BE2C (cell line): ENCODE data around the gene B9D1.

ENCODE experiments used
- DNase-seq: peaks from one replicate; pipeline ENCODE4 v3.0.0-alpha.2; 2020
- H3K27me3 ChIP-seq: fragments of 250-450 bp; sonication (Bioruptor Pico); 2 replicates; pipeline ENCODE4 v1.5.1; 2020; ENCODE audit warnings: mild to moderate bottlenecking
- H3K36me3 ChIP-seq: fragments of 250-450 bp; sonication (Bioruptor Pico); 2 replicates; pipeline ENCODE4 v1.5.1; 2020; ENCODE audit warnings: mild to moderate bottlenecking
- H3K4me1 ChIP-seq: fragments of 250-450 bp; sonication (Bioruptor Pico); 2 replicates; pipeline ENCODE4 v1.5.1; 2020
- H3K4me3 ChIP-seq: 2 replicates; pipeline ENCODE4 v1.5.1; 2011; ENCODE audit warnings: low read depth, low read length
- H3K9me3 ChIP-seq: fragments of 250-450 bp; sonication (Bioruptor Pico); 2 replicates; pipeline ENCODE4 v1.5.1; 2020
- TF ChIP-seq, protein P1 (sequence below): IDR thresholded peaks from 2 replicates; pipeline ENCODE4 v1.5.1; 2012; ENCODE audit warnings: mild to moderate bottlenecking, low read depth, low read length

Gene B9D1

DNA sequence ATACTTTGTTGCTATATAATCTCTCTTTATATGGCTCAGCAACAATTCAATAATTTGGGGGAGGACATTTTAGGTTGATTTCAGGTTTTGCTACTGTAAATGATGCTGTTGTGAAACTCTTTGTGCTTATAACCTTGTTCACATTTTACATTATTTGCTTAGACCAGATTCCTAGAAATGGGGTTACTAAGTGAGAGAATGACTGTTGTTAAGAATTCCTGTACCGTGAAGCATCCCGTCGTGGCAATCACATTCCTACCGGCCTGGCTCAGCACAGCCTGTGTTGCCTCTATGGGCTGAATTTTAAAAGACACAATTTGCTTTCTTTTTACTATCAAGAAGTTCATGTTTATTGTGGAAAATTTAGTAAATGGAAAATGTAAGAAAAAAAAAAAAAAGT lies 31.4 kb downstream of the B9D1 start:
- no peak for DNase-seq
- TF ChIP-seq, protein P1, sequence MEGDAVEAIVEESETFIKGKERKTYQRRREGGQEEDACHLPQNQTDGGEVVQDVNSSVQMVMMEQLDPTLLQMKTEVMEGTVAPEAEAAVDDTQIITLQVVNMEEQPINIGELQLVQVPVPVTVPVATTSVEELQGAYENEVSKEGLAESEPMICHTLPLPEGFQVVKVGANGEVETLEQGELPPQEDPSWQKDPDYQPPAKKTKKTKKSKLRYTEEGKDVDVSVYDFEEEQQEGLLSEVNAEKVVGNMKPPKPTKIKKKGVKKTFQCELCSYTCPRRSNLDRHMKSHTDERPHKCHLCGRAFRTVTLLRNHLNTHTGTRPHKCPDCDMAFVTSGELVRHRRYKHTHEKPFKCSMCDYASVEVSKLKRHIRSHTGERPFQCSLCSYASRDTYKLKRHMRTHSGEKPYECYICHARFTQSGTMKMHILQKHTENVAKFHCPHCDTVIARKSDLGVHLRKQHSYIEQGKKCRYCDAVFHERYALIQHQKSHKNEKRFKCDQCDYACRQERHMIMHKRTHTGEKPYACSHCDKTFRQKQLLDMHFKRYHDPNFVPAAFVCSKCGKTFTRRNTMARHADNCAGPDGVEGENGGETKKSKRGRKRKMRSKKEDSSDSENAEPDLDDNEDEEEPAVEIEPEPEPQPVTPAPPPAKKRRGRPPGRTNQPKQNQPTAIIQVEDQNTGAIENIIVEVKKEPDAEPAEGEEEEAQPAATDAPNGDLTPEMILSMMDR, result no peak
- no peak overlapping the region for H3K4me3 ChIP-seq
- no peaks in the 10 kb centered on the region for H3K36me3 ChIP-seq
- H3K27me3 ChIP-seq, result no peaks in the 10 kb centered on the region
- H3K4me1 ChIP-seq, result no peaks in the 10 kb centered on the region
- H3K9me3 ChIP-seq, result no peaks in the 10 kb centered on the region

DNA sequence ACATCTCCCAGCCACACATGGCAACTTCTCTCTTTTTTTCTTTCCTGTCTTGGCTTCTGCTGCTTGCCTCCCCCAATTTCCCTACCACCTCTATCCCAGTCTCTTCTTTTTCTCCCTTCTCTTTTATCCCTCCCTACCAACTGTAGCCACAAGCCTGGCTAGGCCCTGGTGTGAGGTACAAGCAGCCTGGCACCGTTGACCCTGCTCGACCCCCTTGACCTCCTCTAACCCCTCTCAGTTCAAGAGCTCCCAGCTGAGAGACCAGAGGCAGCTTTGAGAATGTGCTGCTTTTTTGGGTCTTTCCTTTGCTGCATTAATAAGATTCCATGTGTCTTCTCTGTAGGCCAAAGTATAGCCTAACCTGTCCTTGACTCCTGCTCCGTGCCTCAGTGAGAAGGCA lies 32.3 kb downstream of the B9D1 start:
- Histone ChIP-seq H3K4me1 (no peaks in the 10 kb centered on the region), H3K36me3 (no peaks in the 10 kb centered on the region), H3K4me3 (no peak overlapping the region), H3K27me3 (no peaks in the 10 kb centered on the region), H3K9me3 (no peaks in the 10 kb centered on the region)
- DNase-seq, result no peak
- TF ChIP-seq, protein P1, result no peak

DNA sequence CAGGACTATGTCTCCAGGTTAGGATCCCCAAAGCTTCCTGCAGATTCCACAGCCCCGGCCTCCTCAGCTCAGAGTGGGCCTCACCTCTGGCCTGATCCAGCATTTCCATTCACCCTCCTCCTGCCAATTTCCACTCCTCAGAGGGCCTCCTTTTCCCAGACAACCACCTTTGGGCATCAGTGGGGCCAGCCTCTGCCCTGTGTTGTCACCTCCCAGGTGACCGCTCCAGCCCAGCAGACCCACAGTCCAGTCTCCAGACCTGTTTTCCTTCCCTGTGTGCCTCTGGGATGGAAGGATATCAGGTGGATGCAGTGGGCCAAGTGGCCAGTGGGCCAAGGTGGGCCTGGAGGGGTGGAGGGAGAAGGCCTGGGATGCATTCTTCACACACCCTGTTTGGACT lies 32.7 kb downstream of the B9D1 start:
- no peak for DNase-seq
- no peaks in the 10 kb centered on the region for H3K4me1 ChIP-seq
- no peaks in the 10 kb centered on the region for H3K9me3 ChIP-seq
- TF ChIP-seq, protein P1, result no peak
- no peaks in the 10 kb centered on the region for H3K27me3 ChIP-seq
- no peaks in the 10 kb centered on the region for H3K36me3 ChIP-seq
- H3K4me3 ChIP-seq, result no peak overlapping the region

DNA sequence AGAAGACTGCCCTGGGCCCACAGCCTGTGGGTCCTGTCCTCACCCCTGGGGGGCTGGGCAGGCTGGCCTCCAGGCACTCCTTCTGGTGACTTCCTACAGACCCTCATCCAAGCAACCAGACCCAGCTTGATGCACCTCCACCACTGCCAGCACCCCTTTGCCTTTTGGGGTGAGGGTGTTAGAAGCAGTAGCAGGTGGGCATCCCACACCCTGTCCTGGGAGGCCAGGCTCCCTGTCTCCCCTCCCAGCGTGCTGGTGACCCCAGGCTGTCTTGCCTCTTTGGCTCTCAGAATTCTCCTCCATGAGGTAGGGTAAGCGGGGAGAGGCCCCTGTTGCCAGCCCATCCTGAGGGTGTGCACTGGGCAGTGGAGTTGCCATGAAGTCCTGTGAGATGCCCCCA lies 33.4 kb downstream of the B9D1 start:
- Histone ChIP-seq H3K27me3 (no peaks in the 10 kb centered on the region), H3K9me3 (no peaks in the 10 kb centered on the region), H3K4me1 (no peaks in the 10 kb centered on the region), H3K36me3 (no peaks in the 10 kb centered on the region), H3K4me3 (no peak overlapping the region)
- no peak for DNase-seq
- TF ChIP-seq, protein P1, result no peak

DNA sequence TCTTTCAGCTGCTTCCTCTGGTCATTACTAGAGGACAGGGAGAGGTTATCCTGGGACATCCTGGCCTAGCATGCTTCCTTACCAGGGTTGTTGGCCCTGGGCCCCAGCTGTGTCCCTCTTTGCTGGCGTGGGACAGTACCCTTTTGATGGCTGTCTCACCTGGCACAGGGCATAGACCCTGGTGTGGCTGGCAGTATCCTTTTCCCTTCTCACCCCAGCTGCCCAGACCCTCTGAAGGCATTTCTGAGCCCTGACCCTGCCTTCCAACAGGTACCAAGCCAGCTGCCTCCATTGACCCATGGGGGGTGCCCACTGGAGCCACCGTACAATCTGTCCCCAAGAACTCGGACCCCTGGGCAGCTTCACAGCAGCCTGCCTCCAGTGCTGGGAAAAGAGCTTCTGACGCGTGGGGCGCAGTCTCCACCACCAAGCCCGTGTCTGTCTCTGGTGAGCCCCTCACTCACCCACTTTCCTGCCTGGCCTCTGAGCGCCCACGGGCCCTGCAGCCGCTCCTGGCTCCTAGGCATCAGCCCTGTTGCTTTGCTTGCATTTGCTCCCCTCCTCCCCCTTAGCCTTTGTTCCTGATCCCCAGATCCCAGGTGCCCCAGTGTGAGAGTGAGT lies 34.0 kb downstream of the B9D1 start:
- Histone ChIP-seq H3K27me3 (no peaks in the 10 kb centered on the region), H3K9me3 (no peaks in the 10 kb centered on the region), H3K36me3 (no peaks in the 10 kb centered on the region), H3K4me3 (no peak overlapping the region), H3K4me1 (no peaks in the 10 kb centered on the region)
- DNase-seq, result no peak
- TF ChIP-seq, protein P1, result no peak

DNA sequence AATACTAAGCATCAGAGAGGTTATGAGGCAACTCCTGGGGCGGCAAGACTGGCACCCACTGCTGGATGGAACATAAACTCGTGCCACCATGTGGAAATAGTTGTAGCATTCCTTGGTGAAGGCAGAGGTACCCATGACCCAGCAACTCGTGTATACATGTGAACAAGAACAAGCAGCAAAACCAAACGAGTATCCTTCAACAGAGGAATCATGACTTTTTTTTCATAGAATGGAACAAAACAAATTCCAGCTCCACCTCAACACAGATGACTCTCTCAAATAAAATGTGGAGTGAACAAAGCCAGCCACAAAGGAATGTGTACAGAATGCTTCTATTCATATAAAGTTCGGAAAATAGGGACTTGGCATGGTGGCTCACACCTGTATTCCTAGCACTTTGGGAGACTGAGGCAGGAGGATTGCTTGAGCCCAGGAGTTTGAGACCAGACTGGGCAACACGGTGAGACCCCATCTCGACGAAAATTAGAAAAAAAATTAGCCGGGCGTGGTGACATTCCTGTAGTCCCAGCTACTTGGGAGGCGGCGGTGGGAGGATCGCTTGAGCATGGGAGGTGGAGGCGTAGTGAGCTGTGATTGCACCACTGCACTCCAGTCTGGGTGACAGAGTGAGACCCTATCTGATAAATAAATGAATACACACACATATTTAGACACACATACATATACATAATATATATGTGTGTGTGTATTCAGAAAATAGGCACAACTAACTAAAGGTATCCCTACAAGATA lies 35.3 kb downstream of the B9D1 start:
- no peaks in the 10 kb centered on the region for H3K4me1 ChIP-seq
- H3K36me3 ChIP-seq, result no peaks in the 10 kb centered on the region
- TF ChIP-seq, protein P1, result no peak
- no peak for DNase-seq
- no peak overlapping the region for H3K4me3 ChIP-seq
- no peaks in the 10 kb centered on the region for H3K9me3 ChIP-seq
- H3K27me3 ChIP-seq, result no peaks in the 10 kb centered on the region
